Lower leg skin (tissue), 3 donors: ENCODE data around the gene TTC4.

Experiments used
- POLR2A ChIP-seq, 2 donors: fragments of 450-650 bp; IDR thresholded peaks; one replicate each; pipeline ENCODE4 v1.6.1; 2016 to 2017; ENCODE audit warnings: antibody characterized with exemption in 2 of 2, mild to moderate bottlenecking in 1 of 2, moderate library complexity in 1 of 2
- TF ChIP-seq, protein P1 (sequence below), 3 donors: fragments of 450-650 bp; IDR thresholded peaks; one replicate each; pipeline ENCODE4 v1.5.1; 2016; ENCODE audit warnings: antibody characterized with exemption in 3 of 3, mild to moderate bottlenecking in 3 of 3, moderate library complexity in 2 of 3

DNA sequence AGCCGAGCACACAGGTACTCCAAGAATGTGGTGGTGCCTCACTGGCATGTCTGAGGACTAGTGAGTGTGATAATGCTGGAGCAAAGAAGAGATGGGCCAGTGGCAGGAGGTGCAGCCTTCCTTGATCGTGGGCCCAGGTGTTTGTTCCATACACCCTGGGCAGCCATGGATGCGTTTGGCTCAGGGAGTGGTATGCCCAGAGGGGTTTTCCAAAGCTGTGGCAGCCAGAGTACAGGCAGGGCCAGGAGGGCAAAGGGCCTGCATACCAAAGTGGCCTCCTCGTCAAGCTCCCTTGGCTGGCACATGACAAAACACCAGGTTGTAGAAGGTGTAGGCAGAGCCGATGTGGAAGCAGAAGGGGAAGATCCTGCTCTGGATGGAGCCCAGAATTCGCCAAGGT, 29.6 kb downstream of the TTC4 start:
- TF ChIP-seq, protein P1, sequence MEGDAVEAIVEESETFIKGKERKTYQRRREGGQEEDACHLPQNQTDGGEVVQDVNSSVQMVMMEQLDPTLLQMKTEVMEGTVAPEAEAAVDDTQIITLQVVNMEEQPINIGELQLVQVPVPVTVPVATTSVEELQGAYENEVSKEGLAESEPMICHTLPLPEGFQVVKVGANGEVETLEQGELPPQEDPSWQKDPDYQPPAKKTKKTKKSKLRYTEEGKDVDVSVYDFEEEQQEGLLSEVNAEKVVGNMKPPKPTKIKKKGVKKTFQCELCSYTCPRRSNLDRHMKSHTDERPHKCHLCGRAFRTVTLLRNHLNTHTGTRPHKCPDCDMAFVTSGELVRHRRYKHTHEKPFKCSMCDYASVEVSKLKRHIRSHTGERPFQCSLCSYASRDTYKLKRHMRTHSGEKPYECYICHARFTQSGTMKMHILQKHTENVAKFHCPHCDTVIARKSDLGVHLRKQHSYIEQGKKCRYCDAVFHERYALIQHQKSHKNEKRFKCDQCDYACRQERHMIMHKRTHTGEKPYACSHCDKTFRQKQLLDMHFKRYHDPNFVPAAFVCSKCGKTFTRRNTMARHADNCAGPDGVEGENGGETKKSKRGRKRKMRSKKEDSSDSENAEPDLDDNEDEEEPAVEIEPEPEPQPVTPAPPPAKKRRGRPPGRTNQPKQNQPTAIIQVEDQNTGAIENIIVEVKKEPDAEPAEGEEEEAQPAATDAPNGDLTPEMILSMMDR (IDR thresholded peaks at IDR 0.05): no peak
- no peak for TF ChIP-seq POLR2A (IDR thresholded peaks at IDR 0.05)
